Osteocyte (in vitro differentiated cells): ENCODE data around the gene RTCA. TPM values are rescaled to one million over a fixed set of nuclear protein-coding genes. Genes with fewer than 3 reads are reported as not detected.

ENCODE experiments used
- DNase-seq: peaks from one replicate; pipeline ENCODE4 v3.0.0; 2021; ENCODE audit warnings: mixed read lengths; ENCODE audit not compliant: unreplicated experiment; ENCODE audit errors: extremely low spot score
- H3K27ac Mint-ChIP-seq: one replicate; pipeline ENCODE4 v1.8.0; 2021; ENCODE audit warnings: mild to moderate bottlenecking, mixed read lengths; ENCODE audit not compliant: unreplicated experiment
- H3K27me3 Mint-ChIP-seq: one replicate; pipeline ENCODE4 v1.8.0; 2021; ENCODE audit warnings: mixed read lengths; ENCODE audit not compliant: unreplicated experiment
- H3K36me3 Mint-ChIP-seq: one replicate; pipeline ENCODE4 v1.8.0; 2021; ENCODE audit warnings: mixed read lengths; ENCODE audit not compliant: unreplicated experiment
- H3K4me1 Mint-ChIP-seq: one replicate; pipeline ENCODE4 v1.8.0; 2021; ENCODE audit warnings: mixed read lengths; ENCODE audit not compliant: unreplicated experiment
- H3K4me3 Mint-ChIP-seq: one replicate; pipeline ENCODE4 v1.8.0; 2021; ENCODE audit warnings: mild to moderate bottlenecking, moderate library complexity, mixed read lengths; ENCODE audit not compliant: unreplicated experiment
- H3K9me3 Mint-ChIP-seq: one replicate; pipeline ENCODE4 v1.8.0; 2021; ENCODE audit warnings: mixed read lengths; ENCODE audit not compliant: unreplicated experiment
- total RNA-seq: library from RNA; stranded (reverse); gene quantifications from 2 replicates; pipeline ENCODE4 v1.2.1, GENCODE V29; 2021
- TF ChIP-seq, protein P1 (sequence below): fragments of 200-600 bp; sonication (generic); IDR thresholded peaks from 2 replicates; pipeline ENCODE4 v1.5.0; 2021; ENCODE audit warnings: antibody characterized with exemption, mild to moderate bottlenecking, moderate library complexity

The RTCA gene
- total RNA-seq, 1 donor from 2014 or later, result 30.5 TPM

DNA sequence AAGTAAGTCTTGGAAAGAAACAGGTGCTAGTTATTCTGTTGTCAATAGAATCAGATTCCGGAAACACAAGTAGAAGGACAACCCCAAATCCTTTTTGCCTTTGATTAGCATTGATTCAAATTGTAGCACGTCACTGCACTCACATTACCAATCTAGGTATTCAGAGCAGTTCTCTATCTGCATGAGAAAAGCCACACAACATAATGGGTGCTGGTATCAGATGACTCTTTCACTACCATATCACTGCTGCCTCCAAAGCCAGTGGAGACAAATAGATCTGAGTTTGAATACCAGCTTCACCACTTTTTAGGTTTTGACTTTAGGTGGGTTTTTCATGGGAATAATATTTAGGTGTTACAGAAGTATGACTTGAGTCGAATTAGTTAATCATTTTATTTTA is 38.9 kb downstream of the RTCA start:
- H3K27me3 Mint-ChIP-seq, result peaks cover 3% of the 10 kb centered on the region
- H3K4me3 Mint-ChIP-seq, result no peak overlapping the region
- no peaks in the 10 kb centered on the region for H3K4me1 Mint-ChIP-seq
- H3K27ac Mint-ChIP-seq, result no peak overlapping the region
- H3K36me3 Mint-ChIP-seq, result no peaks in the 10 kb centered on the region
- TF ChIP-seq, protein P1, sequence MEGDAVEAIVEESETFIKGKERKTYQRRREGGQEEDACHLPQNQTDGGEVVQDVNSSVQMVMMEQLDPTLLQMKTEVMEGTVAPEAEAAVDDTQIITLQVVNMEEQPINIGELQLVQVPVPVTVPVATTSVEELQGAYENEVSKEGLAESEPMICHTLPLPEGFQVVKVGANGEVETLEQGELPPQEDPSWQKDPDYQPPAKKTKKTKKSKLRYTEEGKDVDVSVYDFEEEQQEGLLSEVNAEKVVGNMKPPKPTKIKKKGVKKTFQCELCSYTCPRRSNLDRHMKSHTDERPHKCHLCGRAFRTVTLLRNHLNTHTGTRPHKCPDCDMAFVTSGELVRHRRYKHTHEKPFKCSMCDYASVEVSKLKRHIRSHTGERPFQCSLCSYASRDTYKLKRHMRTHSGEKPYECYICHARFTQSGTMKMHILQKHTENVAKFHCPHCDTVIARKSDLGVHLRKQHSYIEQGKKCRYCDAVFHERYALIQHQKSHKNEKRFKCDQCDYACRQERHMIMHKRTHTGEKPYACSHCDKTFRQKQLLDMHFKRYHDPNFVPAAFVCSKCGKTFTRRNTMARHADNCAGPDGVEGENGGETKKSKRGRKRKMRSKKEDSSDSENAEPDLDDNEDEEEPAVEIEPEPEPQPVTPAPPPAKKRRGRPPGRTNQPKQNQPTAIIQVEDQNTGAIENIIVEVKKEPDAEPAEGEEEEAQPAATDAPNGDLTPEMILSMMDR, result no peak
- DNase-seq, result no peak
- H3K9me3 Mint-ChIP-seq, result peaks cover 7% of the 10 kb centered on the region

DNA sequence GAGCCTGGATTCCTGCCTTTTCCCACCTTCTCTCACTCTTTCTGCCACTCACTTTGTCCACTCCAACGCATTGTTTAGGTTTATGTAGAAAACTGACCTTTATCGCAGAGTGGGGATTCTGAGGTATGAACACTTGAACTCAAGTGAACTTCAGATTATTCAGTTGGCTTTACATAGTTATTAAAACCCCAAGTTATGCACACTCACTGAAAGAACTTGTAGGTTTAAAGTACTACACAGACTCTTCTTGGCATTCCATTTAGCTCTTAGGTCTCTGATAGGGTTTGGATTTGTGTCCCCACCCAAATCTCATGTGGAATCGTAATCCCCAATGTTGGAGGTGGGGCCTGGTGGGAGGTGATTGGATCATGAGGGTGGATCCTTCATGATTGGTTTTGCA is 39.9 kb downstream of the RTCA start:
- Mint-ChIP-seq H3K4me3 (no peak overlapping the region), H3K27me3 (peaks cover 7% of the 10 kb centered on the region), H3K36me3 (no peaks in the 10 kb centered on the region), H3K9me3 (peaks cover 10% of the 10 kb centered on the region), H3K4me1 (no peaks in the 10 kb centered on the region), H3K27ac (no peak overlapping the region)
- TF ChIP-seq, protein P1, result no peak
- DNase-seq, result no peak

DNA sequence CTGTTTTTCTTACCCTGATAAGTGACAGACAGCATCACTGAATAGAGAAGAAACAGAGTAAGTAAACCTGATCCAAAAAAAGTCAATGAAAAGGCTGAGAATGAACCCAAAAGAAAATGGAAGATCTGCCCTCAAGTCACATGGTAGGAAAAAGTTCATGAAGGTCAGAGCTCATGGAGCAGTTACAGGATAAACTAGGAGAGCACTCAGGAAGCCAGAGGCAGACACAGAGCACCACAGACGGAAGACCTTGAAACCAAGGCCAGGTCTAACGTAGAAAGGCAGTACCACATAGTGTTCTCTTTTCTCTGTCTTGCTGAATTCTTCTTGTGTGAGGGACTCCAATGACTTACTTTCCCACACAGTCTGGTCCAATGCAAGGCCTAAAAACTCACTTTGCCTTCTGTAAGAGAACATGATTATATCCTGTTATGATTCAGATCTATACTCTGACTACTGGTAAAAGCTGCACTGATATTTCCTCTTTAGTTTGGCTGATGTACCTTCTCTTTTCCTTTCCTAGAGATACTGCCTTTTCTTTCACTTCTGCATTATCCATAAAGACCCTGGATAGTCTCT is 40.8 kb downstream of the RTCA start:
- TF ChIP-seq, protein P1, result no peak
- no peaks in the 10 kb centered on the region for H3K4me1 Mint-ChIP-seq
- DNase-seq, result no peak
- H3K36me3 Mint-ChIP-seq, result no peaks in the 10 kb centered on the region
- peaks cover 7% of the 10 kb centered on the region for H3K27me3 Mint-ChIP-seq
- no peak overlapping the region for H3K4me3 Mint-ChIP-seq
- peaks cover 10% of the 10 kb centered on the region for H3K9me3 Mint-ChIP-seq
- no peak overlapping the region for H3K27ac Mint-ChIP-seq

DNA sequence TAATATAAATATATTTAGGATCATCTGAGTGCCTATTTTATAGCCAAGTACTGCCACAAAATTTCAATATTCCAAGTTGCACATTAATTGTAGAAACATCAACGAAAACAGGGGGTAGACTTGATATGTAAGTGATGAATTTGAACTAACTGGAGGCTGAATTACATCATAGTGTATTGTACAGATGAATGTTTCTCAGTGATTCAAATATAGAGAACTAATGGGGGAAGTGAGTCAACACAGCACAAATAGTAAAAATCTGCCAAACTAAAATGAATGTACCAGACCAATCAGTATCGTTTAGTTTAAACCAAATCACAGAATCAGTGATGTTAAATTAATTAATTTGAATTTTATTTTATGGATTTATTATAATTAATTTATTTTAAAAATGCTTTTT is 42.8 kb downstream of the RTCA start:
- no peak overlapping the region for H3K27ac Mint-ChIP-seq
- H3K4me3 Mint-ChIP-seq, result no peak overlapping the region
- H3K36me3 Mint-ChIP-seq, result no peaks in the 10 kb centered on the region
- peaks cover 15% of the 10 kb centered on the region for H3K27me3 Mint-ChIP-seq
- no peak for DNase-seq
- no peaks in the 10 kb centered on the region for H3K4me1 Mint-ChIP-seq
- H3K9me3 Mint-ChIP-seq, result peaks cover 10% of the 10 kb centered on the region
- TF ChIP-seq, protein P1, result no peak

DNA sequence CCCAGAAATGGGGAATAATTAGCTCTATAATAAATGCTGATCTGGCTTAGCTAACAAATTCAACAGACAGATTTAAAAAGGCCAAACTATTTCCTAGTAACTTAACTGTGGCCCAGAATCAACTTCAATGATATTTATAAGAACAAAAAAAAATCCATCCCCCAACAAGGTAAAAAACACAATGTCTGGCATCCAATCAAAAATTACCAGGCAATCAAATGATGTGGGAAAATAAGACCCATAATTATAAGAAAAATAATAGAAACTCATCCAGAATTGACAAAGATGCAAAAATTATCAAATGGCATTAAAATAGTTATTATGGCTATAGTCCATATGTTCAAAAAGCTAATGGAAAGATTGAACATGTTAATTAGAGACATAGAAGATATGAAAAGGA is 43.8 kb downstream of the RTCA start:
- TF ChIP-seq, protein P1, result no peak

More for the DNA sequence above, 43.8 kb downstream of the RTCA start:
- Mint-ChIP-seq H3K9me3 (peaks cover 10% of the 10 kb centered on the region), H3K27ac (no peak overlapping the region), H3K4me3 (no peak overlapping the region), H3K4me1 (no peaks in the 10 kb centered on the region), H3K36me3 (no peaks in the 10 kb centered on the region), H3K27me3 (peaks cover 24% of the 10 kb centered on the region)
- DNase-seq, result no peak
